NCI-H1694 treated with DMSO at 0.1 percent for 48 hours (cell line): ENCODE measurements around the gene PTPN22.

ENCODE experiments used
- DNase-seq: peaks from one replicate; lab custom pipeline; 2025; lab: John Stamatoyannopoulos, UW

The PTPN22 gene

DNA sequence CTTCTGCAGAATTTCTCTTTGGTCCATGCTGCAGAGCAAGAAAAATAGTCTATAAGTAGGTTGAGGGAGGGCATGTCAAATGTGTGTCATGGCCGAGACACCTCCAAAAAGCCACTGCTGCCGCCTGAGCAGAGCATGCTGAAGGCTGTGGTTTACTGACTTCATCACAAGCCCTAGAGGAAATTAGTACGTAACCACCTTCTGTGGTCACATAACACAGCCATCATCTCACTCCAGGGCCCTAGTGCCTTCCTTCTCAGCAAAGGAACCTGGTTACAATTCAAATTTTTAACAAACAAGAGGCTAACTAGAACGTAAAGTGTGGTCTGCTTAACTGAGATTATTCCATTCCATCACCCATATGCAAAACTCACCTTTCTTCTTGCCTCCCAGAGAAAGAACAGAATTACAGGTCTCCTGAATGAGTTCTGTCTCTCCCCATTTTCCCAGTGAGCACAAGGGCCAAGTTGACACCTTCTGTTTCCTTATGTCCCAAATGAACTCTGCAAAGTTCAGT lies at the start of gene PTPN22:
Gene PTPN22 (minus strand): TSS at position 116 of the 517 bp plus-strand sequence.
- no peak for DNase-seq

GRCh38 chr1:113918243-113918642 lies 46.7 kb upstream of the PTPN22 start:
- DNase-seq = no peak

- DNase-seq = no peak
Measured at GRCh38 chr1:113917400-113918082, 46.0 kb upstream of the PTPN22 start.

GRCh38 chr1:113916974-113917373 lies 45.5 kb upstream of the PTPN22 start:
- no peak for DNase-seq

DNA sequence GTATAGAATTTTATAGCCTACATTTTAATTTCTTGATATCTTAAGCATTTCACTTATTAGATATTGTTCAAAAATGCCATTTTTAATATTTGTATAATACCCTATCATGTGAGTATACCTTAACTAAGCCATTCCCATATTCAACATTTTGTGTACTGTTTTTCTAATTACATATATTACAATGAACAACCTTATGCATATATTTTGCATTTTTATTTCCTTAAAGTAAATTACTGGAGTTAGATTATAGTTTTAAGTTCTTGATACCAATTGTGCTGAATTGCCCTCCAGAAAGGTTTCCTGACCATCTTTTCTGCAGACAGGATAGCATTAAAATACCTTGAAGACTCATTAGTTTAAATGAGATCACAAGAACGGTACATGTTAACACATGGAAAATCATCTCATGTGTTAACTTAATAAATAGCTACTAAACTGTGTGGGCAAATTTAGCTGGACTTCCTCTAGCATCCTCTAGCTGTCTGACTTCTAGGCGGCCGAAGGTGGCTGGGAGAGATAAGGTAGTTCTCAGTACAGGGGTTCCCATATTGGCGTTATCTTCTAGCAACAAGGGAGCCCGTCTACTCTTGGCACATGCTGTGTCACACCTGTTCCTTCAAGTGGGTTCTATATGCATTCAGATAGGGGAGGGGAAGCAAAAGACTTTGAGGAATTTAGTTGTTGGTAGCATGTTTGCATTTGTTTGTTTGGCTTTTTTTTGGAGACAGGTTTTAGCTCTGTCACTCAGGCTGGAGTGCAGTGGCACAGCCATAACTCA lies 42.6 kb upstream of the PTPN22 start:
- DNase-seq = no peak

GRCh38 chr1:113913312-113913668 lies 41.8 kb upstream of the PTPN22 start:
- peak; percentile 75 for DNase-seq

DNA sequence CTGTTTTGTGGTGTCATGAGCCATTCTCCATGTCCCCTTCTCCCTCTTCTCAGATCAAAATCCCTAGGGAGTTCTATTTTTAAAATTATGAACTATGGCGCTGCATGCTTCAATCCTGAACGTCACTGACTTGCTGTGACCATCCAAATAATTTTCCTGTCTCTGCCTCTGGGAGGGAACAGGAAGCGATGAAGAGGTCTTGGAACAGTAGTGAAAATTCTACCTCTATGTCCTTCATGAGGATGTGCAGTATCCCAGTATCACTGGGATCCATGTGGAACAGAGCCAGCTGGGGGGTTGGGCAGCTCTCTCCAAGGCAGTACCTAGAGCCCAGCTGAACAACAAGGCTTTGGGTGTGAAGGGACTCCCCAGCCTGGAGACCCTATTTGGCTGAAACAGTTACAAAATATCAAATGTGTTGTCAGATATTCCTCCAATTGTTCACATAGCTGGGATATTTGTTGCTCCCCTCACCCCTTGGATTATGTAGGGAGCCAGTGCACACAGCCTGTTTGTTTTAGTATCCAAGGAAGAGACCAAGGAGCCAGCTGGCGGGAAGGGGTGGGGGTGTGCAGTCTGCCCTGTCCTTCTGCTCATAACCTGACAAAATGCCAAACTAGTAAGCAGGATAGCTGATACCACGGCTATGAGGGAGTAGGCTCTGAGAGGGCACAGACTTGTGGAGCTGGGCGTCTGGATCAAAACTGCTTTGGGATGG lies 41.2 kb upstream of the PTPN22 start:
- DNase-seq = peak; percentile 91

DNA sequence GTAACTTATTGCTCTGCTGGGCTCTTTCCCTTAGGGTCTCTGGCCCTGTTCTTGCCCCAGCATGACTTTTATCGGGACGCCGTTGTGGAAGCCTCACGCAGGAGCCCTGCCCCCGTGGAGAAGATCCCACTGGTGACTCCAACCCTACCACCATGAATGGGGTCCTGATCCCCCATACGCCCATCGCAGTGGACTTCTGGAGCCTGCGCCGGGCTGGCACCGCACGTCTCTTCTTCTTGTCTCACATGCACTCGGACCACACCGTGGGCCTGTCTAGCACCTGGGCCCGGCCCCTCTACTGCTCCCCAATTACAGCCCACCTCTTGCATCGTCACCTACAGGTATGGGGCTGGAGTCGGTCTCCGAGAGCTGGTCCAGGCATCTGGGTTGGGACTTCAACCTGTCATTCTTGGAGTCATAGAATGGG lies 33.9 kb upstream of the PTPN22 start:
- no peak for DNase-seq

DNA sequence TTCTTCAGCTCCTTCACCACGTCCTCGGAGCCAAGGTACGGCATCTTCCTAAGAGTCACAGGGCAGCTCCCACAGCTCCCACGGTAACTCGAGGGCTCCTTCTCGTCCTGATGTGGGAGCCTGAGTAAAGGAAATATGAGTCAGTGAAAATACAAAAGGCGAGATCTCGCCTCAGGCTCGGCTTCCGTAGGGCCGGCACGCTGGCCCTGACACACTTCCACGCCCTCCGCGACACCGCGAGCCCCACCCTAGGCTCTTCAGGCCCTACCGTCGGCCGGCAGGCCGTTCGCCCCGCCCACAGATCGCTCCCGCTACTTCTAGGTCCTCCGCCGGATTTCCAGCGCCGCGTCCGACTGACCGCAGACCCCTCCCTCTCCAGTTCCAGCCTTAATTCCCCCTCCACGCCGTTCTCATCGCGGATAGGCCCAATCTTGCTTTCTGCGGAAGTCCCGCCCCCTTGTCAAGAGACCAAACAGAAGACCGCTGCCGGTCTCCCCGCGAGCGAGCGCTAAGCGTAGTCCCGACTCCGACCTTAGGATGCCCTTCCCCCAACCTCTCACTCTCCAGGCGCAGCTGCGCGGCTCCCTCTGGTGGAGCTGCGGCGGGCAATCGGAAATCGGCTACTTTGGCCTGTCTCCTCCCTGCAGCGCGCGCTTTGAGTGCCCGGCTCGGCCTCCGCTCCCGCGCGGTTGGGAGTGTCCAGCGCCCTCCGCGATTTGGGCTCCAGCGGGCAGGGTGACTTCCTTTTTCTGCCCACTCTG lies 33.3 kb upstream of the PTPN22 start, which contains the start of the genes AP4B1 and DCLRE1B:
Gene AP4B1 (minus strand): TSS at position 126 of the 761 bp plus-strand sequence. CDS start 82 bp downstream, at position 44.
Gene DCLRE1B (plus strand): TSS at position 653 of the 761 bp plus-strand sequence. CDS start 261 bp downstream, outside the sequence.
- DNase-seq = peak; percentile 98

DNA sequence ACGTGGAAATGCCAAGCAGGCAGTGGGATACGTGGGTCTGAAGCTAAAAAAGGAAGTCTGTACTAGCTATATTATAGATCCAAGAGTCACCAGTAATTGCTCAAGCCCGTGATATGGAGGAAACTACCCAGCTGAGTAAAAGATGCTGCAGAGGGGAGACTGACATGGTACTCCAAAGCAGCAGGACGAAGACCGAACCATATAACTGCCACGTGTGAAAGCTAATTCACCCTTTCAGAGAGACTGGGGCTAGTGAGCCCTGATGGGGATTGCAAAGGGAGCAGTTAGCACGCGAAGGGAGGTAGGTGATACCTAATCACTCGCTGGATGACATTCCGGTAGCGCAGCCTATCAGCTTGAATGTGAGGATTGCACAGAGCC lies 32.8 kb upstream of the PTPN22 start:
- DNase-seq = no peak

GRCh38 chr1:113903501-113904292 lies 32.2 kb upstream of the PTPN22 start:
- no peak for DNase-seq

- no peak for DNase-seq
Measured at GRCh38 chr1:113901191-113901590, 29.7 kb upstream of the PTPN22 start.

GRCh38 chr1:113899111-113899510 lies 27.6 kb upstream of the PTPN22 start:
- DNase-seq = no peak

GRCh38 chr1:113898241-113898814 lies 26.8 kb upstream of the PTPN22 start:
- DNase-seq = no peak

- no peak for DNase-seq
Measured at GRCh38 chr1:113895961-113896360, 24.4 kb upstream of the PTPN22 start.

DNA sequence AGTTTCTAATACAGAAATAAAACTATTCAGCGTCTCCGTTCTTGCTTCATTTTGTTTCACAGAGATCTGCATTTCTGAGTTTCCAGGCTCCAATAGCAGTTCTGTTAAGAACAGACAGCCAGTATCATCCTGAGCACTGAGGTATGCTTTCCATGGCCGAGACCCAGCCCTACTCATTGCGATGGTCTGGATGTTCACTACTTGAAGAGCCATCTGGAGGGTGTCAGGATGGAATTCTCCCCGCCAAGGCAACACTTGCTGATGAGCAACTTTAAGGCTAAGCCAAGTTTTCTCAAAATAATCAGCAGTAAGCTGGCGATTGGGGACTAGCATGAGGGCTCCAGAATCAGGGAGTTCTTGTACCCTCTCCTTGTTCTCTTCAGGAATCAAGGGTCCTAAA lies 23.6 kb upstream of the PTPN22 start:
- no peak for DNase-seq

DNA sequence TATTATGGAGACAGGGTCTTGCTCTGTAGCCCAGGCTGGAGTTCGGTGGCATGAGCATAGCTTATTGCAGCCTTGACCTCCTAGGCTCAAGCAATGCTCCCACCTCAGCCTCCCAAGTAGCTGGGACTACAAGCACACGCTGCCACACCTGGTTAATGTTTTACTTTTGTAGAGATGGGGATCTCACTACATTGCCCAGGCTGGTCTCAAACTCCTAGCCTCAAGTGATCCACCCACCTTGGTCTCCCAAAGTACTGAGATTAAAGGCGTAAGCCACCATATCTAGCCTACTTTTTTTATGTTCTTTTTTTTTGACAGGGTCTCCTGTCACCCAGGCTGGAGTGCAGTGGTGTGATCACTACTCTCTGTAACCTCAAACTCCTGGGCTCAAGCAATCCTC lies 21.8 kb upstream of the PTPN22 start:
- DNase-seq = no peak

- no peak for DNase-seq
Measured at GRCh38 chr1:113891631-113892220, 20.2 kb upstream of the PTPN22 start.

- DNase-seq = no peak
Measured at GRCh38 chr1:113890816-113891215, 19.3 kb upstream of the PTPN22 start.
